Tibial artery (tissue), 4 donors: ENCODE results near the gene PDE3A.

Experiments used
- DNase-seq, 2 donors: peaks; one replicate each; pipeline ENCODE4 v3.0.0-alpha.2; 2019
- H3K27ac ChIP-seq, 2 donors: fragments of 200-600 bp; sonication (generic) in 1 of 2; 1 replicate in 1 of 2; 2 replicates in 1 of 2; pipeline ENCODE4 v1.5.1; 2018 to 2019; ENCODE audit warnings: mild to moderate bottlenecking in 1 of 2
- H3K27me3 ChIP-seq, 2 donors: fragments of 200-600 bp; sonication (generic) in 1 of 2; one replicate each; pipeline versions ENCODE4 v1.5.1 to v1.6.0; 2016 to 2019
- H3K36me3 ChIP-seq, 3 donors: fragments of 200-600 bp; sonication (generic) in 2 of 3; one replicate each; pipeline ENCODE4 v1.5.1; 2016 to 2019; ENCODE audit warnings: mild to moderate bottlenecking in 2 of 3
- H3K4me1 ChIP-seq, 4 donors: fragments of 200-600 bp; sonication (generic) in 2 of 4; 1 replicate in 3 of 4; 2 replicates in 1 of 4; pipeline ENCODE4 v1.5.1; 2016 to 2019
- H3K4me3 ChIP-seq, 2 donors: fragments of 200-600 bp; sonication (generic) in 1 of 2; 1 replicate in 1 of 2; 2 replicates in 1 of 2; pipeline ENCODE4 v1.5.1; 2018 to 2019; ENCODE audit warnings: mild to moderate bottlenecking in 2 of 2
- H3K9me3 ChIP-seq, 3 donors: fragments of 200-600 bp; sonication (generic) in 1 of 3; one replicate each; pipeline ENCODE4 v1.5.1; 2016 to 2019
- CTCF ChIP-seq, 2 experiments: fragments of 200-600 bp in 1 of 2; fragments of 450-650 bp in 1 of 2; IDR thresholded peaks; one replicate each; pipeline ENCODE4 v1.5.1; 2017 to 2019; ENCODE audit warnings: antibody characterized with exemption in 2 of 2, mild to moderate bottlenecking in 1 of 2, moderate library complexity in 1 of 2
- intact Hi-C: fragments of 100-400 bp; cut with DNase I; formaldehyde crosslinking; loops from one replicate; pipeline ENCODE4 v1.15.0; 2023; ENCODE audit warnings: low total_unique reads

The PDE3A gene

GRCh38 chr12:20482491-20483054, 114.2 kb downstream of the PDE3A start:
- peak overlapping the region in 1 of 2 donors; percentile 3 for H3K27ac ChIP-seq
- intact Hi-C loops: no loop called here
- no peaks in the 10 kb centered on the region for H3K9me3 ChIP-seq
- DNase-seq: no peak
- H3K4me1 ChIP-seq: peaks cover 0 to 85% (median 11%) of the 10 kb centered on the region in 4 donors
- H3K4me3 ChIP-seq: no peak overlapping the region
- TF ChIP-seq CTCF (IDR thresholded peaks at IDR 0.05): no peak
- H3K36me3 ChIP-seq: no peaks in the 10 kb centered on the region
- no peaks in the 10 kb centered on the region for H3K27me3 ChIP-seq

GRCh38 chr12:20483776-20484175, 115.4 kb downstream of the PDE3A start:
- Histone ChIP-seq H3K4me3 (no peak overlapping the region), H3K4me1 (peaks cover 0 to 85% (median 7%) of the 10 kb centered on the region in 4 donors), H3K36me3 (no peaks in the 10 kb centered on the region), H3K27ac (no peak overlapping the region), H3K9me3 (no peaks in the 10 kb centered on the region), H3K27me3 (no peaks in the 10 kb centered on the region)
- DNase-seq: no peak
- intact Hi-C loops: no loop called here
- TF ChIP-seq CTCF (IDR thresholded peaks at IDR 0.05): no peak

- Histone ChIP-seq H3K9me3 (no peaks in the 10 kb centered on the region), H3K27me3 (no peaks in the 10 kb centered on the region), H3K4me3 (no peak overlapping the region), H3K27ac (peak overlapping the region; percentile 14 to 26), H3K36me3 (no peaks in the 10 kb centered on the region), H3K4me1 (peaks cover 0 to 83% (median 9%) of the 10 kb centered on the region in 4 donors)
- no peak for DNase-seq
- intact Hi-C loops: no loop called here
- no peak for TF ChIP-seq CTCF (IDR thresholded peaks at IDR 0.05)
These were observed 117.9 kb downstream of the PDE3A start for GRCh38 chr12:20486233-20486632.

- TF ChIP-seq CTCF (IDR thresholded peaks at IDR 0.05): no peak
- Histone ChIP-seq H3K4me3 (no peak overlapping the region), H3K4me1 (peaks cover 0 to 83% (median 14%) of the 10 kb centered on the region in 4 donors), H3K27me3 (no peaks in the 10 kb centered on the region), H3K27ac (no peak overlapping the region), H3K9me3 (no peaks in the 10 kb centered on the region), H3K36me3 (no peaks in the 10 kb centered on the region)
- DNase-seq: no peak
- intact Hi-C loops: no loop called here
These were observed 119.2 kb downstream of the PDE3A start for GRCh38 chr12:20487519-20487918.

GRCh38 chr12:20489645-20490044, 121.3 kb downstream of the PDE3A start:
- H3K4me1 ChIP-seq: peaks cover 0 to 83% (median 27%) of the 10 kb centered on the region in 4 donors
- intact Hi-C loops: no loop called here
- H3K27ac ChIP-seq: peak overlapping the region in 1 of 2 donors; percentile 23
- no peak for DNase-seq
- no peaks in the 10 kb centered on the region for H3K9me3 ChIP-seq
- no peaks in the 10 kb centered on the region for H3K36me3 ChIP-seq
- H3K4me3 ChIP-seq: no peak overlapping the region
- TF ChIP-seq CTCF (IDR thresholded peaks at IDR 0.05): no peak
- H3K27me3 ChIP-seq: no peaks in the 10 kb centered on the region

- TF ChIP-seq CTCF (IDR thresholded peaks at IDR 0.05): no peak
- Histone ChIP-seq H3K4me3 (no peak overlapping the region), H3K27ac (peak overlapping the region in 1 of 2 donors; percentile 23), H3K9me3 (no peaks in the 10 kb centered on the region), H3K36me3 (no peaks in the 10 kb centered on the region), H3K27me3 (no peaks in the 10 kb centered on the region), H3K4me1 (peaks cover 0 to 83% (median 26%) of the 10 kb centered on the region in 4 donors)
- intact Hi-C loops: no loop called here
- no peak for DNase-seq
These were observed 121.9 kb downstream of the PDE3A start for GRCh38 chr12:20490213-20490612.
